A549 treated with AZD9567 at 1 μM for 4 hours (cell line): ENCODE data around the gene CFHR3. TPM values are rescaled to one million over a fixed set of nuclear protein-coding genes. Genes with fewer than 3 reads are reported as not detected.

ENCODE experiments used
- total RNA-seq: library from RNA; stranded (reverse); fragments of 200-300 nt; extraction: Qiagen RNA extraction; gene quantifications from 5 replicates; pipeline ENCODE4 v1.2.3, GENCODE V29; 2022; ENCODE audit not compliant: insufficient read depth

The CFHR3 gene
- total RNA-seq: 0.13 to 0.21 TPM (median 0.16 TPM) in 3 of 5 replicates, not detected in the others

GRCh38 chr1:196774603-196775002, at the start of gene CFHR3:
TSS of gene CFHR3 (plus strand) at chr1:196774840. CDS start at chr1:196774887, 47 bp downstream.

GRCh38 chr1:196819531-196819930, 44.9 kb downstream of the CFHR3 start, which contains the start of gene CFHR1:
TSS of gene CFHR1 (plus strand) at chr1:196819731. CDS start at chr1:196819845, 114 bp downstream.

Other genes starting within 250 kb of the CFHR3 start
- 0.02 to 0.05 TPM (median 0.03 TPM) in 4 of 5 replicates, not detected in the other for gene KCNT2, start 166.4 kb upstream of the CFHR3 start, total RNA-seq
- gene CFH, start 122.8 kb upstream of the CFHR3 start, total RNA-seq: 4.0 to 5.7 TPM (median 4.3 TPM) in 5 replicates
- gene CFHR1, start 44.9 kb downstream of the CFHR3 start, total RNA-seq: 0.10 to 0.23 TPM in 2 of 5 replicates, not detected in the others
- gene CFHR4, start 113.2 kb downstream of the CFHR3 start, total RNA-seq: not detected in 5 replicates
- not detected in 5 replicates for gene CFHR2, start 168.9 kb downstream of the CFHR3 start, total RNA-seq
- gene CFHR5, start 202.7 kb downstream of the CFHR3 start, total RNA-seq: not detected in 5 replicates